Measurements from ENCODE around the gene LRRC14B.

LRRC14B gene

DNA sequence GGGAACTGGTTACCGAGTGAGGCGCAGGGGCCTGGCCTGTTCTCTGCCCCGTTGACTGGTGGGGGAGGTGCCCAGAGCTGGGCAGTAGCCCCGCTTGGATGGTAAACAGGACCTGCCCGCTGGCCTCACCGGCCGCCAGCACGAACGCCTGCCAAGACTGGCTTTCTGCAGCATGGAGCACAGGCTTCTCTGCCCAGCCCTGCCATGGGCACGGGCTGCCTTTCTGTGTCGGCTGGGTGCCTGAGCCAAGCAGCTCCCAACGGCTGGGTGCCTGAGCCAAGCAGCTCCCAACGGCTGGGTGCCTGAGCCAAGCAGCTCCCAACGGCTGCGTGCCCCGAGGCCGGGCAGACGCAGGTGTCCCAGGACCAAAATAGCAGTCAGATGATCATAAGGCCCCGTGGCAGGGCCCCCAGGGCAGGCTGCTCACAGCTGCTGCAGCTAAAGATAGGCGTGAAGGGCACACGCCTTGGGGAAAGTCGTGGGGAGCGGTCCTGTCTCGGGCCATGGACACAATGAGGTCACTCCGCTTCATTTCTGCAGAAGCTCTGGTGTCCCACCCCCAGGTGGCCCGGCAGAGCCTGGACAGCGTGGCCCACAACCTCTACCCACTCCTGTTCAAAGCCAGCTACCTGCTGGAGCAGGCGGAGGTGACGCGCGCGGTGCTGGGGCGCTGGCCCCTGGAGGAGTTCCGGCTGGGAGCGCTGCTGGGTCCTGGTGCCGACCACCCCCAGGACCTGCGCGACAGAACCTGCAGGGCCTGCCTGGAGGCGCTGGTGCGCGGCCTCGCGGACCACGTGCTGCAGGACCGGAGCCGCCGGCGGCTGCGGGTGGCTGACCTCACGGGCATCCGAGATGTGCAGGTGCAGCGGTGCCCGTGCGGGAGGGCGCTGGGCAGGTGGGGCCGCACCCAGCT, at the start of gene LRRC14B:
Gene LRRC14B (plus strand): TSS at position 460 of the 913 bp plus-strand sequence. CDS start 44 bp downstream, at position 504.
- H3K27ac ChIP-seq: no peak within 1 kb of the TSS
- no peak for DNase-seq (ENCODE audit: low read depth, low spot score)

DNA sequence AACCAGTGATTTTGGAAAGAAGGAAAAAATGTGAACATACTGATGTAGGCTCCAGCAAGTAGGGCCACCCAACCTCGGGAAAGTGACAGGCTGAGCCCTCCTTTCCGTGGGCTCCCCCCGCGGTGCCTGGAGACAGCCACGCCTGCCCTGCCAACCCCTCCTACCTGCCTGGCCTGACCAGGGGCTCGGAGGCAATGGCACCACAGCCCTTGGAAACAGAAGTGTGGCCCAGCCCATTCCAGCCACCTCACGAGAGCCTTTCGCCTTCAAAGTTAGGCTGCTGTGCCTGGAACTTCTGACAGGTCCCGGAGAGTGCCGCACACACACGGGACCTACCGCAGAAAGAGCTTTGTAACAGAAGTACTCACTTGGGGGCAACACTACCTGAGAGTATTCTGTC, 49.5 kb upstream of the LRRC14B start:
- DNase-seq (ENCODE audit: low read depth, low spot score): no peak

DNA sequence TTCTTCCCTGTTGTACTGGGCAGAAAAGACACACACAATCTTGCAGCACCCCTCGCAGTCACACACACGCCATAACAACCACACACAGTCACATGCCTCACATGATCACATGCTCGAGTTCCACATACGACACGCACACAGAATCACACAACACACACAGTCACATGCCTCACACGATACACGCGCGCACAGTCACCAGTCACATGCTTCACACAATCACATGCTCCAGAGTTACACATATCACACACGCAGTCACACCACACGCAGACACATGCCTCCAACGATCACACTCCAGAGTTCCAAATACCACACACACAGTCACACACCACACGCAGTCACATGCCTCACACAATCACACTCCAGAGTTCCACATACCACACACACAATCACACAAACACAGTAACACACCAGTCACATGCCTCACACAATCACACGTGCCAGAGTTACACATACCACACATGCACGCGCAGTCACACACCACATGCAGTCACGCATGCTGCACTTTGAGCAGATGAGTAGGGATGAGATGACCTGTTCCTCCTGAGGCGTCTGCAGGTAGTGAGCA, 49.0 kb upstream of the LRRC14B start:
- DNase-seq (ENCODE audit: low read depth, low spot score): no peak
- H3K27ac ChIP-seq: no peak overlapping the region

More for the DNA sequence above, 49.5 kb upstream of the LRRC14B start:
- H3K27ac ChIP-seq: no peak overlapping the region

DNA sequence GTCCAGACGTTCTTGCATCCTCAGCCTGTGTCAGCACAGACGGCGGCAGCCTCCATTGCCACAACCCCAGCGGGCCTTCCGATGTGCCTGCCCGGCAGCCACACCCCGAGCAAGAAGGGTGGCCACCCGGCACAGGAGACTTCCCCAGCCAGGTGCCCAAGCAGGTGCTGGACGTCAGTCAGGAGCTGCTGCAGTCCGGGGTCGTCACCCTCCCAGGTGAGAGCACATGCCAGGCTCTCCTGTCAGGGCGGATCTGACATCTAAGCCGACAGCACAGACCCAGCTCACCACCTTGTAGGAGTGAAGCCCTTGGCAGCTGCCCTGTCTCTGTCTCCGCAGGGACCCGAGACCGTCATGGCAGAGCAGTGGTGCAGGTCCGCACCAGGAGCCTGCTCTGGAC, 48.3 kb upstream of the LRRC14B start:
- no peak overlapping the region for H3K27ac ChIP-seq
- DNase-seq (ENCODE audit: low read depth, low spot score): no peak

DNA sequence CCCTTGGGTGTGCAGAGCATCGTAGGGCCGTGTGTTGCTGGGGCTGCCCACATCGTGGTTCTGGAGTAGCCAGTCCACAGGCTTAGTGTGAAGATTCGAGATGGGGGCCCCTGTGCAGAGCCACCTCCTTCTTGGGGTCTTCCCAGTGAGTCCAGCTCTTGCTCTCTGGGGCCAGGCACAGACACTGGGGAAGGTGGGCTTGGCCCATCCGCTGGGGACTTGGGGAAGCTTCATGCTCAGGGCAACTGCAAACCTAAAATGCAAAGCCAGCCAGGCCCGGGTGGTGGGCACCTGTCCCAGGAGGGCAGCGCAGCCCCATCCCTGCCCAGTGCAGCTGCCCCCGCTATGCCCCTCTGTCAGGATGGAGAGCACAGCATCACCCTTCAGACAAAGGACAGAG, 46.4 kb upstream of the LRRC14B start:
- no peak for DNase-seq (ENCODE audit: low read depth, low spot score)
- no peak overlapping the region for H3K27ac ChIP-seq

DNA sequence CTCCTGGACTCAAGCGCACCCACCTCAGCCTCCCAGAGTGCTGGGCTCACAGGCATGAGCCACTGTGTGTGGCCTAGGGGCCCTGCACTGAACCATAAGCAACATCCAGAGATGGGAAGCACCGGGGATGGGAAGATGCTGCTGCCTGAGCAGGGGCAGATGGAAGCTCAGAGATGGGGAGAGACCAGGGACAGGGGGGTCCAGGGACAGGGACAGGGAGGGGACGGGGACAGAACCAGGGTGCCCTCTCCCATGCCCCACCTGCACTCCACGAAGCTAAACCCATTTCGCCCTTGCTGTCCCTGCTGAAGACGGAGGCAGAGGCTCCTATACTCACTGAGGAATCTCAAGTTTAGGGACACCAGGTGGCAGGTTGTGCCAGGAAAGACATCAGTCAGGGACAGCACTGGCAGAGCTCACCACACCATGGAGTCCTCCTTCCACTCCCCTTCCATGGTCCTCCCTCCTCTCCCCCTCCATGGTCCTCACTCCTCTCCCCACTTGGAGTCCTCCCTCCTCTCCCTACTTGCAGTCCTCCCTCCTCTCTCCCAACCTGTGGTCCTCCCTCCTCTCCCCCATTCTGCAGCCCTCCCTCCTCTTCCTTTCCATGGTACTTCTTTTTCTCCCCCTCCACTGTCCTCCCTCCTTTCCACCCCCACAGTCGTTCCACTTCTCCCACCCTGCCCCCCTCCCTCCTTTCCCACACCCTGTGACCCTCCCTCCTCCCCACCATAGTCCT, 45.5 kb upstream of the LRRC14B start:
- no peak overlapping the region for H3K27ac ChIP-seq
- DNase-seq (ENCODE audit: low read depth, low spot score): no peak

DNA sequence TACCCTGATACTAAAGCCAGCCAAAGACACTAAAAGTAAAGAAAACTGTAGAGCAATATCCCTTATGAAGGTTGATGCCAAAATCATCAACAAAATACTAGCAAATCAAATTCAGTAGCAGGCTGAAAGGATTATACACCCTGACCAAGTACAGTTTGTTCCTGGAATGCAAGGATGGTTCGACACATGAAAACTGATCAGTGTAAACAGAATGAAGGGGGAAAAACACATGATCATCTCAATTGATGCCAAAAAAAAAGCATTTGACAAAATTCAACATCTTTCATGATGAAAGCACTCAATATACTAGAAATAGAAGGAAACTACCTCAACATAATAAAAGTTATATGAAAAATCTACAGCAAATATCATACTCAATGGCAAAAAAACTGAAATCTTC, 43.5 kb upstream of the LRRC14B start:
- DNase-seq (ENCODE audit: low read depth, low spot score): no peak

DNA sequence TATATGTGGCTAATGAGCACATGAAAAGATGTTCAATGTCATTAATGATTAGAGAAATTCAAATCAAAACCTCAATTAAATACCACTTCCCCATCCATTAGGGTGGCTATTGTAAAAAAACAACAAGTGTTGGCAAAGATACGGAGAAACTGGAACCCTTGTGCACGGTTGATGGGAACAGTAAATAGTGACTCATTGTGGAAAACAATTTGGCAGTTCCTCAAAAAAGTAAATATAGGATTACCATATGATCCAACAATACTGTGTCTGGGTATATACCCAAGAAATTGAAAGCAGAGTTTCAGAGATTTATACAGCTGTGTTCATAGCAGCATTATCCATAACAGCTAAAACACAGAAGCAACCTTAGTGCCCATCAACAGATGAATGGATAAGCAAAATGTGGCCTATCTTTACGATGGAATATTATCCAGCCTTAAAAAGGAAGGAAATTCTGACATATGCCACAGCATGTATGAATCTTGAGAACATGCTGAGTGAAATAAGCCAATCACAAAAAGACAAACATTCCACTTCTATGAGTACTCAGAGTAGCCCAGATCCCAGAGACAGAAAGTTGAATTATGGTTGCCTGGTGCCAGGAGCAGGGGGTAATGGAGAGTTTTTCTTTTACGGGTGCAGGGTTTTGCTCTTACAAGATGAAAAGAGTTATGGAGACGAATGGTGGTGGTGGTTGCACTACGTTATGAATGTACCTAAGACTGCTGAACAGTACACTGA, 41.4 kb upstream of the LRRC14B start:
- H3K27ac ChIP-seq: peak overlapping the region; percentile 12
- DNase-seq (ENCODE audit: low read depth, low spot score): peak; percentile 36

More for the DNA sequence above, 43.5 kb upstream of the LRRC14B start:
- no peak overlapping the region for H3K27ac ChIP-seq

DNA sequence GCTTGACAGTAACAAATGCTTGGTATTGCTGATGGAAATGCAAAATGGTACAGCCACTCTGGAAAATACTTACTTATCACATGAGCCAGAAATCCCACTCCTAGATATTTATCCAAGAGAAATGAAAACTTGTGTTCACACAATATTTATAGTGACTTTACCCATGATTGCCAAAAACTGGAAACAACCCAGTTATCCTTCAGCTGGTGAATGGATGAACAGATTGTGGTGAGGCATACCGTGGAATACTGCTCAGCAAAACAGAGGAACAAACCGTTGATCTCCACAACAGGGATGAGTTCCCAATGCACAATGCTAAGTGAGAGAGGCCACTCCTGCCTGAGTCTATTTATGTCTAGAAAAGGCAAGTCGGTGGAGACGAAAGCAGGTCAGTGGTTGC, 40.5 kb upstream of the LRRC14B start:
- no peak overlapping the region for H3K27ac ChIP-seq
- no peak for DNase-seq (ENCODE audit: low read depth, low spot score)

DNA sequence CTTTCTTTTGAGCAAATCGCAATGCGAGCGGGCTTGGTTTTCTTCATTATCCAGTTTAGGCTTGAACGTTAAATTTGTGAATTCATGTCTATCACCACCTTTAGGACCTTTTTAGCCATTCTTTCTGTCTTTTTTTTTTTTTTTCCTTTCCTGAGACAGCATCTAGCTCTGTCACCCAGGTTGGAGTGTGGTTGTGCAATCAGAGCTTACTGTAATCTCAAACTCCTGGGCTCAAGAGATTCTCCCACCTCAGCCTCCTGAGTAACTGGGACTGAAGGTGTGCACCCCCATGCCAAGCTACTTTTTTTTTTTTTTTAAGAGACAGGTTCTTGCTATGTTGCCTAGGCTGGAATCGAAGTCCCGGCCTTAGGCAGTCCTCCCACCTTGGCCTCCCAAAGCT, 39.2 kb upstream of the LRRC14B start:
- no peak overlapping the region for H3K27ac ChIP-seq
- no peak for DNase-seq (ENCODE audit: low read depth, low spot score)

DNA sequence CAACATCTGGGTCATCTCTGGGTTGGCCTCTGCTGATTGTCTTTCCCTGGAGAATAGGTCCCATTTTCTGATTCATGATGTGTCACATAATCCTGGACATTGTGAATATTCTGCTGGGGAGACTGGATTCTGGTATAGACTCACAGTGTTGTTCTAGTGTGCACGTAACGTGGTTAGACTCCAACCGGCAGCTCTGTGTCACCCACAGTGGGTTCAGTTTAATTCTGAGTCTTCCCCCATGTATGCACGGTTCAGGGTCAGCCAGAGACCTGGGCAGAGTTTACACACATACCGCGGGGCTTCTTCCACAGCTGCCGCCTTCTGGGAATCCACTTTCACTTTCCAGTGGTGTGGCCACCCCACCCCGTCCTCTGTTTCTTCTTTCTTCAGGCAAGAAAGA, 38.0 kb upstream of the LRRC14B start:
- no peak for DNase-seq (ENCODE audit: low read depth, low spot score)
- H3K27ac ChIP-seq: no peak overlapping the region

DNA sequence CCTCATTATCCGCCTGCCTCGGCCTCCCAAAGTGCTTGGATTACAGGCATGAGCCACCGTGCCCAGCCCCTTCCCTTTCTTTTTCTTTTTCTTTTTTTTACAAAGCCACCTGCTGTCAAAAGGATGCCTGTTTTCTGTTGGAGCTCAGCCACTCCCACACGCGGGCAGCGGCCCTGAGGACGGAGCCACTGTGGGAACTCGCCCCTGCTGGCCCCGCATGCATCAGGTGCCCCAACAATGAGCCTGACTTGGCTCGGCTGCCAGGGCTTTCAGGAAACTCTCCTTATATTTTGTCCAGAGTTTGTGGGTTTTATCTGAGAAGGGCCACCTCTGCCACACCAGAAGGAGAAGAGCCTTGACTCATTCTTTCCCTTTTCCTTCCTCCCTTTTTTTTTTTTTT, 37.1 kb upstream of the LRRC14B start:
- no peak for DNase-seq (ENCODE audit: low read depth, low spot score)

DNA sequence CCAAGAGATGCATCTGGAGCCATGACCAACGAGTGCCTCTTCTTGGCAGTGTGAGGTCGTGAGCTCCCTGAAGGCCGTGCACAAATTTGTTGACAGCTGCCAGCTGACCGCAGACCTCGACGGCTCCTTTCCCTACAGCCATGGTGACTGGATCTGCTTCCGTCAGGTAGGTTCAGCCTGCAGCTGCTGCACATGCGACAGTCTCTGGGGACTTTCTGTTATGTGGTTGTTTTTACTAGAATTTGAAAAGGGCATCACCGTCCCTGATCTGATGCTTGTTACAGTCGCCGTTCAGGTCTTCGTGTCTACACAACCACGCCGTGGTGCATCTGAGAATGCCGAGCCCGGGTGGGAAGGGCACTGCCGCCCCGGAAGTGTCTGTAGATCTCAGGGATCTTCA, 36.5 kb upstream of the LRRC14B start:
- no peak for DNase-seq (ENCODE audit: low read depth, low spot score)
- H3K27ac ChIP-seq: no peak overlapping the region

More for the DNA sequence above, 37.1 kb upstream of the LRRC14B start:
- H3K27ac ChIP-seq: no peak overlapping the region

DNA sequence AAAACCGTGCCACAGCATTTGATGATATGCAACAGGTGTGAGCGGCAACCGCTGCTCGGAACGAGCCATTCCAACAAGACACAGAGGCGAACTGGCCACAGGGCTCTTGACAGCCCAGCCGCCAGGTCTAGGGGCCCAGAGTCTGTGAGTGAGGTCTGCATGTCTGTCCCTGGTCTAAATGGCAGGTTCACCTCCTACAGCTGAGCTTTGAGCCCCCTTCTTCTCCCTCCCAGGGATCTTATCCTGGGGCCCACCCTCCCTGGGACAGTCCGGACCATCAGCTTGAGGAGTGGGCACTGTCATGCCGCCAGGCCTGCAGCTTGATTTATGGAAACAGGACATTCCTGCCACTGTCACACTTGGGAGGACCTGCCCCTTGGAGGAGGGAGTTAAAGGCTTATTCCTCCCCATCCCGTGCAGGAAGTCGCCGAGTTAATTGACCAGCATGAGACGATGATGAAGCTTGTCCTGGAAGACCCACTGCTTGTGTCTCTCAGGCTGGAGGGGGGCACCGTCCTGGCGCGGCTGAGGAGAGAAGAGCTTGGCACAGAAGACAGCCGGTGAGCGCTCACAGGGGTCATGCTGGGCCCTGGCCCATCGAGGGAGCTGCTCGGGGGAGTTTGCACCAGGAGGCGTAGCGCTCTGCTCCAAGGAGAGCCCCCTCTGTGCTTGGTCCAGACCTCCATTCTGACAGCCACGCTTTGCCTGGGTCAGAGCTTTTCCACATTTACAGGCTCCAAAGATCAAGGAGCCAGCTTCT, 35.5 kb upstream of the LRRC14B start:
- no peak for DNase-seq (ENCODE audit: low read depth, low spot score)
- H3K27ac ChIP-seq: no peak overlapping the region

DNA sequence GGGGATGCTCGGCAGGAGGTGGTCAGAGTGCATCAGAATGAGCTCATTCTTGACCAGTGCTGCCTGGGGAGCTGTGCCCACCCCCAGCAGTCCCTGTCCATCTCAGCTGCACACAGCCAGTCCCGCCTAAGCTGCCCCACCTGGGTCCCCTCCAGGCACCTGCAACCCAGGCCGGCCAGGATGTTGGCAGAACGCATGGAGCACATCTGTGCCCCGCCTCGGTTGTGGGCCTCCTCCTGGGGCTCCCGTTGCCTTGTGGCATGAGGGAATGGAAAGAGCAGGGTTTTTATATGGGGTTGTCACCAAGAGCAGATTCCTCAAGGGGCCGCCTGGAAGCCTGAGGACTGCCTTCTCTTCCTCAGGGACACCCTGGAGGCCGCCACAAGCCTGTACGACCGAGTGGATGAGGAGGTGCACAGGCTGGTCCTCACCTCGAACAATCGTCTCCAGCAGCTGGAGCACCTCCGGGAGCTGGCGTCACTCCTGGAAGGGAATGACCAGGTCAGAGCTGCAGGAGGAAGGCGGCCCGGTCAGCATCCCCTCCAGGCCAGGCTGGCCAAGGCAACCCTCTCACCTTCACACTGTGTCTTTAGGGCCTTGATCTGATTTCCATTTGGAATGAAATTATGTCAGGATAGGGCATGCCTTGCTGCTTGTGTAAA, 34.8 kb upstream of the LRRC14B start:
- DNase-seq (ENCODE audit: low read depth, low spot score): no peak
- no peak overlapping the region for H3K27ac ChIP-seq

DNA sequence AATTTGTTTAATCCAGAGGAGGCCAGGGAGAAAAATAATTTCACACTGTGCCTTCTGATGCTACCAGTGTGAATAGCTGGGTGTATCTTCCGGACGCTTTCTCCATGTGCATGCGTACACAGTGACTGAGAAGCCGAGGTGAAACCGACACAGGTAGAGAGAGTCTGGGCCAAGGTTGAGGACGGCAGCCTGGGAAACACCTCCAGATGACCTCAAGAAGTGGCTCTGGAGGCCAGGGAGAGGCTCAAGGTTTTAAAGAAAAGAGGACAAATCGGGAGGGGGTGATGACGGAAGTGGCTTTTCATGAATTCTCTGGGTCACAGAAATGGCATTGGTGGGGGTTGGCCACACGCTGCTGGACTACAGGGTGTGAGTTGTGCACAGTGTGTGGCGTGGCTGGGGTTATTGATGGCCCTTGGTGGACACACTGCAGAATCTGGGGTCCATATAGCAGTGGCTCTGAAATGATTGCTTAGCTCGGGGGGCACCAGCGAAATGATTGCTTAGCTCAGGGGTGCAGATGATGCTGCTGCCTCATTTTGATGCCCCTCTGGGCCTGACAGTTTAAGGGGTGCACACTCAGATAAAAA, 34.1 kb upstream of the LRRC14B start:
- no peak overlapping the region for H3K27ac ChIP-seq
- DNase-seq (ENCODE audit: low read depth, low spot score): no peak

DNA sequence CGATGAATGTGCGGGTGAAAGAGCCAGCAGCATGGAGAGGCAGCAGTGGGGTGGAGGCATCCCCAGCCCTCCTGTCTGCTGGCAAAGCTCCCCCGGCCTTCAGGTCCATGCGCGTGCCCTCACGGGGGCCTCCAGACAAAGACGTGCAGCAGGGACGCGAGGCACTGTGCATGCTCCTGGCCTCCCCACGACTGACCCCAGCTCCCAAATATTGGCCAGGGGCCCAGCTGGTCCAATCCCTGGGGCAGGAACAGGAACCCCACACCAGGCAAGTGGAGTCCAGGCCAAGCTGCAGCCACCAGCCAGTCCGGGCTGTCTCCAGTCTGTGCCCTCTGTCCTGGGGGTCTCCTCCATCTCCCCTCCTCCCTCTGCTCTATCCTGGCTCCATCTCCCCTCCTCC, 33.5 kb upstream of the LRRC14B start:
- no peak overlapping the region for H3K27ac ChIP-seq
- DNase-seq (ENCODE audit: low read depth, low spot score): no peak

DNA sequence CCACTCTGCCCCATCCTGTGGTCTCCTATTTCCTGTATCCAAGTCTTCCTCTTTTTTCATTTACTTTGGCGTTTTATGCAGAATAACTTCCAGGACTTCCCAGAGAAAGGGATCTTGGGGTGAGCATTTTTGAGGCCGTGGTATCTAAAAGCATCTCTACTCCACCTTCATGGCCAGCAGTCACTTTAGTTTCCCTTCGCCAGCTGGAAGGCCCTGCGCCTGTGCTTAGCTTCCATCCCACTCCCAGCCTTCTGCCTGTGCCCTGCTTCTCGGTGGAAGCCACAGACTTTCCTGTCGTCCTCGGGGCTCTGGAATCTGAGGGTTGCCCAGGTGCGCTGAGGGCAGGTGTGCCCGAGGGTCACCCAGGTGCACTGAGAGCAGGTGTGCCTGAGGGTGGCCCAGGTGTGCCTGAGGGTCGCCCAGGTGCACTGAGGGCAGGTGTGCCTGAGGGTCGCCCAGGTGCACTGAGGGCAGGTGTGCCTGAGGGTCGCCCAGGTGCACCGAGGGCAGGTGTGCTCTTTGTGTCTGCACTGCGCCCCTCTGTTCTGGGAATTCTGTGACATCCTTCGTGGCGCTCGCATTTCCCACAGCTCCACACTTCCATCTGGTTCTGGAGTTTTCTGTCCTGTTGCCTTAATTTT, 32.4 kb upstream of the LRRC14B start:
- no peak overlapping the region for H3K27ac ChIP-seq

More for the DNA sequence above, 32.4 kb upstream of the LRRC14B start:
- DNase-seq (ENCODE audit: low read depth, low spot score): no peak

Data from epithelial cell of prostate (primary cell).